ENCODE measurements around the gene HUNK.

- no peak for TF ChIP-seq CTCF (IDR thresholded peaks at IDR 0.05; ENCODE audit: low read depth, low read length)
- no peak for TF ChIP-seq MAX (IDR thresholded peaks at IDR 0.05; ENCODE audit: low read depth, low read length)
- TF ChIP-seq POLR2A (IDR thresholded peaks at IDR 0.05; ENCODE audit: extremely low read depth, insufficient read length) = no peak
Measured at GRCh38 chr21:32018381-32018780, 145.6 kb downstream of the HUNK start.
